Activated CD4-positive, alpha-beta T cell treated with anti-CD3 and anti-CD28 coated beads for 24 hours (primary cell): ENCODE measurements around the gene NRIP2.

Experiments
- DNase-seq, 2 donors: peaks; one replicate each; pipeline ENCODE4 v3.0.0-alpha.2; 2020; ENCODE audit warnings: low read depth in 2 of 2

NRIP2 gene

GRCh38 chr12:2845280-2845679 is 10.4 kb upstream of the NRIP2 start:
- DNase-seq, result no peak

- no peak for DNase-seq
Measured at GRCh38 chr12:2844786-2845185, 10.0 kb upstream of the NRIP2 start.

GRCh38 chr12:2842948-2843347 is 8.1 kb upstream of the NRIP2 start:
- DNase-seq, result no peak

GRCh38 chr12:2841056-2841650 is 6.3 kb upstream of the NRIP2 start:
- no peak for DNase-seq

- DNase-seq, result no peak
Measured at GRCh38 chr12:2836574-2836973, 1.7 kb upstream of the NRIP2 start.

GRCh38 chr12:2835691-2836403 is 1.0 kb upstream of the NRIP2 start:
- no peak for DNase-seq

- DNase-seq, result no peak
Measured at GRCh38 chr12:2833810-2834209, 1.0 kb downstream of the NRIP2 start.

- no peak for DNase-seq
Measured at GRCh38 chr12:2833327-2833726, 1.5 kb downstream of the NRIP2 start.

GRCh38 chr12:2832550-2833127 is 2.2 kb downstream of the NRIP2 start:
- DNase-seq, result no peak

- DNase-seq, result no peak
Measured at GRCh38 chr12:2829275-2829674, 5.6 kb downstream of the NRIP2 start.

GRCh38 chr12:2826721-2827515 is 7.9 kb downstream of the NRIP2 start:
- DNase-seq, result no peak

GRCh38 chr12:2826036-2826435 is 8.8 kb downstream of the NRIP2 start:
- DNase-seq, result no peak

GRCh38 chr12:2825132-2825531 is 9.7 kb downstream of the NRIP2 start:
- no peak for DNase-seq

- DNase-seq, result no peak
Measured at GRCh38 chr12:2824541-2824940, 10.3 kb downstream of the NRIP2 start.

- no peak for DNase-seq
Measured at GRCh38 chr12:2823483-2823882, 11.4 kb downstream of the NRIP2 start.

- no peak for DNase-seq
Measured at GRCh38 chr12:2820432-2820831, 14.4 kb downstream of the NRIP2 start.

GRCh38 chr12:2819810-2820209 is 15.0 kb downstream of the NRIP2 start:
- no peak for DNase-seq

- peak in 1 of 2 donors; percentile 34 for DNase-seq
Measured at GRCh38 chr12:2813214-2814185, 21.3 kb downstream of the NRIP2 start.

- peak; percentile 94 to 95 for DNase-seq
Measured at GRCh38 chr12:2812290-2813213, 22.3 kb downstream of the NRIP2 start, which contains the start of gene ITFG2. ITFG2 (plus strand) TSS chr12:2812668; CDS start chr12:2812761, 93 bp downstream.

- no peak for DNase-seq
Measured at GRCh38 chr12:2811801-2812200, 23.0 kb downstream of the NRIP2 start.
